ENCODE results near the gene SRRM4. TPM values are rescaled to one million over a fixed set of nuclear protein-coding genes. Genes with fewer than 3 reads are reported as not detected.
A peak's percentile ranks its signal among the peaks of the same experiment; 100 is the strongest.

Gene SRRM4, protein sequence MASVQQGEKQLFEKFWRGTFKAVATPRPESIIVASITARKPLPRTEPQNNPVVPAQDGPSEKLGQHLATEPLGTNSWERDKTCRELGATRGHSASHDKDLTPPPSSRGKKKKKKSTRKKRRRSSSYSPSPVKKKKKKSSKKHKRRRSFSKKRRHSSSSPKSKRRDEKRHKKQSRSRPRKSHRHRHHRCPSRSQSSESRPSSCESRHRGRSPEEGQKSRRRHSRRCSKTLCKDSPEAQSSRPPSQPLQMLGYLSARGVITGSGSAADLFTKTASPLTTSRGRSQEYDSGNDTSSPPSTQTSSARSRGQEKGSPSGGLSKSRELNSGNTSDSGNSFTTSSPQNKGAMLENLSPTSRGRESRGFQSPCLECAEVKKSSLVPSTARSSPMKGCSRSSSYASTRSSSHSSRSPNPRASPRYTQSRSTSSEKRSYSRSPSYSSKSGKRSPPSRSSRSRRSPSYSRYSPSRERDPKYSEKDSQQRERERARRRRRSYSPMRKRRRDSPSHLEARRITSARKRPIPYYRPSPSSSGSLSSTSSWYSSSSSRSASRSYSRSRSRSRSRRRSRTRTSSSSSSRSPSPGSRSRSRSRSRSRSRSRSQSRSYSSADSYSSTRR
- total RNA-seq (2021) (not detected in 2 replicates), Bru-seq, nascent RNA (percentile 2 among the genes with signal in this experiment), BruChase-seq, experiment 1, labeled RNA remaining after a 2-hour chase (percentile 0 among the genes with signal in this experiment), BruChase-seq, experiment 2, labeled RNA remaining after a 6-hour chase (not detected)
- long read RNA-seq, result 0 reads

GRCh38 chr12:118981285-118982211 lies at the start of gene SRRM4:
Gene SRRM4 (plus strand): TSS chr12:118981541. CDS start chr12:118981883, 342 bp downstream.
- DNase-seq, result no peak
- Histone ChIP-seq H3K4me2 (no peak within 1 kb of the TSS), H3K27me3 (ENCODE audit: insufficient read depth, low read depth) (0 out of 2 replicates have a peak, but pooled peaks cover 10% of the 10 kb centered on the region), H3K36me3 (ENCODE audit: low read depth) (no peaks in the 10 kb centered on the region), H3K9me2 (ENCODE audit: insufficient read depth) (no peaks in the 10 kb centered on the region), H3K4me3 (no peak within 1 kb of the TSS), H3F3A (ENCODE audit: insufficient read depth, low read depth) (no peaks in the 10 kb centered on the region), H2AFZ (no peak within 1 kb of the TSS), H3K4me1 (replicated peaks; ENCODE audit: insufficient read depth) (no peaks in the 10 kb centered on the region), H3K27ac (no peak within 1 kb of the TSS), H3K9me3 (ENCODE audit: insufficient read depth, low read depth) (no peaks in the 10 kb centered on the region), H4K20me1 (ENCODE audit: insufficient read depth) (no peaks in the 10 kb centered on the region), H3K79me2 (ENCODE audit: low read depth) (no peaks in the 10 kb centered on the region)
- TF ChIP-seq, protein P1, sequence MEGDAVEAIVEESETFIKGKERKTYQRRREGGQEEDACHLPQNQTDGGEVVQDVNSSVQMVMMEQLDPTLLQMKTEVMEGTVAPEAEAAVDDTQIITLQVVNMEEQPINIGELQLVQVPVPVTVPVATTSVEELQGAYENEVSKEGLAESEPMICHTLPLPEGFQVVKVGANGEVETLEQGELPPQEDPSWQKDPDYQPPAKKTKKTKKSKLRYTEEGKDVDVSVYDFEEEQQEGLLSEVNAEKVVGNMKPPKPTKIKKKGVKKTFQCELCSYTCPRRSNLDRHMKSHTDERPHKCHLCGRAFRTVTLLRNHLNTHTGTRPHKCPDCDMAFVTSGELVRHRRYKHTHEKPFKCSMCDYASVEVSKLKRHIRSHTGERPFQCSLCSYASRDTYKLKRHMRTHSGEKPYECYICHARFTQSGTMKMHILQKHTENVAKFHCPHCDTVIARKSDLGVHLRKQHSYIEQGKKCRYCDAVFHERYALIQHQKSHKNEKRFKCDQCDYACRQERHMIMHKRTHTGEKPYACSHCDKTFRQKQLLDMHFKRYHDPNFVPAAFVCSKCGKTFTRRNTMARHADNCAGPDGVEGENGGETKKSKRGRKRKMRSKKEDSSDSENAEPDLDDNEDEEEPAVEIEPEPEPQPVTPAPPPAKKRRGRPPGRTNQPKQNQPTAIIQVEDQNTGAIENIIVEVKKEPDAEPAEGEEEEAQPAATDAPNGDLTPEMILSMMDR (conservative IDR thresholded peaks at IDR 0.05), result no peak
- no peak for TF ChIP-seq EZH2 (IDR thresholded peaks at IDR 0.05; ENCODE audit: low read depth)
- POLR2A ChIA-PET (ENCODE audit: unreplicated experiment), result no interaction called here
- intact Hi-C loops (cut with micrococcal nuclease; ENCODE audit: unreplicated experiment), result no loop called here
- BruUV-seq (replicated peaks), result no TSS peak
- CTCF ChIA-PET, result no interaction called here

DNA sequence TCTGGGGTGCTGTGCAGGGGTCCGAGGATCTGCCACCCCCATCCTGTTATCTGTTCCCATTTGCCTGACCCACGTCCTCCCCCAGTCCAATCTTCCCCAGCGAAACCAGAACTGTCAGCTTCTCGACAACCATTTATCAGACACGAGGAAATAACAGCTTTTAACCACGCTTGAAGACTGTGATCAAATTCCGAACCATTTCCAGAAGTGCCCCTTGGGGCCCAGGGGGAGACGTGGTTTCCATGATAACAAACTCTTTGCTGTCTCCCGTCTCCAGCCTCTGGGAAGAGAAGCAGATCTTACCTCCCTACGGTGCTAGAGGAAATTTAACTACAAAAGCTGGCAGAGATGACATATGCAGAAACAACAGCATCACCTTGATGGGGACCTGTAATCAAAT lies 35.1 kb upstream of the SRRM4 start:
- Histone ChIP-seq H3K27me3 (ENCODE audit: insufficient read depth, low read depth) (peaks cover 30% of the 10 kb centered on the region), H3K4me1 (replicated peaks; ENCODE audit: insufficient read depth) (no peaks in the 10 kb centered on the region), H3K79me2 (ENCODE audit: low read depth) (no peaks in the 10 kb centered on the region), H2AFZ (no peak overlapping the region), H3K36me3 (ENCODE audit: low read depth) (no peaks in the 10 kb centered on the region), H3F3A (ENCODE audit: insufficient read depth, low read depth) (no peaks in the 10 kb centered on the region), H3K27ac (no peak overlapping the region), H3K4me2 (no peak overlapping the region), H3K4me3 (no peak overlapping the region), H4K20me1 (ENCODE audit: insufficient read depth) (no peaks in the 10 kb centered on the region; the same call in 1 of the 2 replicates), H3K9me3 (ENCODE audit: insufficient read depth, low read depth) (no peaks in the 10 kb centered on the region), H3K9me2 (ENCODE audit: insufficient read depth) (no peaks in the 10 kb centered on the region)
- TF ChIP-seq, protein P1 (conservative IDR thresholded peaks at IDR 0.05), result no peak
- TF ChIP-seq EZH2 (IDR thresholded peaks at IDR 0.05; ENCODE audit: low read depth), result no peak
- intact Hi-C loops (cut with micrococcal nuclease; ENCODE audit: unreplicated experiment), result no loop called here
- ChIA-PET CTCF (no interaction called here), POLR2A (ENCODE audit: unreplicated experiment) (no interaction called here)
- no TSS peak for BruUV-seq (replicated peaks)
- DNase-seq, result no peak

DNA sequence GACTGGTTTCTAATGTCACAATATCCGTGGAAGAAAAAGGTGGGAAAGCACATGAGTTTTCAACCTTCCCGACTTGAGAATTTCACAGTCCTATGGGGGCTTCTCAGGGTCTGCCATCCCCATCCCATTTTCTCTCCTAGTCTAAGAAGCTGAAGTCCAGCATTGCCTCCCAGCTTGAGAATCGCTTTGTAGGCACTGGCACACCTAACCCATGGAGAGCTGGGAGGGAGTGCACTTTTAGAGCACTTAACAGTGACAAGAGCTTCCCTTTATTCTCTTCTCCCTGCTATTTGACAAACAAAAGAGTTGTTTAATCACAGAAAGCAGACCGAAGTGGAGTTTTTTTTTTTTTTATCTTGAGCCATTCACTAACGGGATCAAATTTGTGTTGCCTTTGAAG lies 22.8 kb upstream of the SRRM4 start:
- Histone ChIP-seq H3K79me2 (ENCODE audit: low read depth) (no peaks in the 10 kb centered on the region), H3K4me1 (replicated peaks; ENCODE audit: insufficient read depth) (no peaks in the 10 kb centered on the region), H3K4me3 (no peak overlapping the region), H3F3A (ENCODE audit: insufficient read depth, low read depth) (no peaks in the 10 kb centered on the region), H3K27me3 (ENCODE audit: insufficient read depth, low read depth) (no peaks in the 10 kb centered on the region), H3K9me2 (ENCODE audit: insufficient read depth) (no peaks in the 10 kb centered on the region), H3K4me2 (no peak overlapping the region), H3K36me3 (ENCODE audit: low read depth) (no peaks in the 10 kb centered on the region), H2AFZ (no peak overlapping the region), H3K27ac (no peak overlapping the region), H4K20me1 (ENCODE audit: insufficient read depth) (no peaks in the 10 kb centered on the region; the same call in 1 of the 2 replicates), H3K9me3 (ENCODE audit: insufficient read depth, low read depth) (no peaks in the 10 kb centered on the region)
- ChIA-PET POLR2A (ENCODE audit: unreplicated experiment) (no interaction called here), CTCF (no interaction called here)
- BruUV-seq (replicated peaks), result no TSS peak
- intact Hi-C loops (cut with micrococcal nuclease; ENCODE audit: unreplicated experiment), result no loop called here
- no peak for TF ChIP-seq EZH2 (IDR thresholded peaks at IDR 0.05; ENCODE audit: low read depth)
- TF ChIP-seq, protein P1 (conservative IDR thresholded peaks at IDR 0.05), result no peak
- no peak for DNase-seq

Data from PC-9 (cell line).